Vagina (tissue), 2 donors: ENCODE data around the gene JKAMP. TPM values are rescaled to one million over a fixed set of nuclear protein-coding genes. Genes with fewer than 3 reads are reported as not detected.

Experiments
- DNase-seq, 2 donors: peaks; one replicate each; pipeline ENCODE4 v3.0.0-alpha.2; 2017; ENCODE audit errors: extremely low spot score in 2 of 2
- H3K27ac ChIP-seq: fragments of 200-600 bp; sonication (generic); one replicate; pipeline ENCODE4 v1.5.1; 2019
- H3K27me3 ChIP-seq: fragments of 200-600 bp; sonication (generic); one replicate; pipeline ENCODE4 v1.5.1; 2019
- H3K36me3 ChIP-seq, 2 donors: fragments of 200-600 bp; sonication (generic); one replicate each; pipeline ENCODE4 v1.5.1; 2017 to 2019
- H3K4me1 ChIP-seq: fragments of 200-600 bp; sonication (generic); one replicate; pipeline ENCODE4 v1.5.1; 2019
- H3K4me3 ChIP-seq, 2 donors: fragments of 200-600 bp; sonication (generic); 1 replicate in 1 of 2; 2 replicates in 1 of 2; pipeline ENCODE4 v1.5.1; 2016 to 2019
- H3K9me3 ChIP-seq: fragments of 200-600 bp; sonication (generic); one replicate; pipeline ENCODE4 v1.5.1; 2019
- POLR2A ChIP-seq, 2 donors: fragments of 450-650 bp; IDR thresholded peaks; one replicate each; pipeline ENCODE4 v1.6.1; 2017; ENCODE audit warnings: antibody characterized with exemption in 2 of 2, mild to moderate bottlenecking in 2 of 2, moderate library complexity in 2 of 2
- POLR2AphosphoS5 ChIP-seq, 2 donors: sonication (generic); formaldehyde crosslinking; IDR thresholded peaks; one replicate each; pipeline ENCODE4 v1.9.0; 2017; ENCODE audit warnings: antibody characterized with exemption in 2 of 2, mild to moderate bottlenecking in 2 of 2, low read depth in 1 of 2; ENCODE audit not compliant: insufficient read depth in 1 of 2
- intact Hi-C: fragments of 100-400 bp; cut with DNase I; formaldehyde crosslinking; loops from one replicate; pipeline ENCODE4 v1.15.1; 2023
- total RNA-seq: library from RNA; depleted of rRNA; stranded (reverse); fragments of >200 nt; gene quantifications from one replicate; pipeline ENCODE4 v1.2.3, GENCODE V29; 2016
- TF ChIP-seq, protein P1 (sequence below), 3 experiments: fragments of 450-650 bp in 2 of 3; fragments of 200-600 bp in 1 of 3; sonication (generic) in 1 of 3; IDR thresholded peaks; one replicate each; pipeline ENCODE4 v1.5.1; 2017 to 2019; ENCODE audit warnings: antibody characterized with exemption in 3 of 3, mild to moderate bottlenecking in 2 of 3, moderate library complexity in 2 of 3

Gene JKAMP
- total RNA-seq, 1 donor from 2014 or later: 45.9 TPM

DNA sequence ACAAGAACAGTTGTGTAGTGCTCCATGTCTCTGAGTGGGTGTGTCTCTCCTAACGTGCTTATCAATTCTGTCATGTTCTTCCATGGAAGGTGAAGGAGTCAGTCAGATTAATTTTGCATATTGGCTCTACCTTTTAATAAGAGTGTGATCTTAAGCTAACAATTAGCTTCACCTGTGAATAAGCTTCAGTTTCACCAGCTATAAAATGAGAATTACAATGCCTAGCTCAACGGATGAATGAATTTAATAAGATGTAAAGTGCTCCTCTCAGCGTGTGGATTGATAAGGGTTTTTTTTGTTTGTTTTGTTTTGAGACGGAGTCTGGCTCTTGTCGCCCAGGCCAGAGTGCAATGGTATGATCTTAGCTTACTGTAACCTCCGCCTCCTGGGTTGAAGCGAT is 59.6 kb downstream of the JKAMP start:
- intact Hi-C loops: no loop called here
- TF ChIP-seq POLR2A (IDR thresholded peaks at IDR 0.05) (no peak), POLR2AphosphoS5 (IDR thresholded peaks at IDR 0.05; ENCODE audit: insufficient read depth in 1 of 2, low read depth in 1 of 2) (no peak)
- TF ChIP-seq, protein P1, sequence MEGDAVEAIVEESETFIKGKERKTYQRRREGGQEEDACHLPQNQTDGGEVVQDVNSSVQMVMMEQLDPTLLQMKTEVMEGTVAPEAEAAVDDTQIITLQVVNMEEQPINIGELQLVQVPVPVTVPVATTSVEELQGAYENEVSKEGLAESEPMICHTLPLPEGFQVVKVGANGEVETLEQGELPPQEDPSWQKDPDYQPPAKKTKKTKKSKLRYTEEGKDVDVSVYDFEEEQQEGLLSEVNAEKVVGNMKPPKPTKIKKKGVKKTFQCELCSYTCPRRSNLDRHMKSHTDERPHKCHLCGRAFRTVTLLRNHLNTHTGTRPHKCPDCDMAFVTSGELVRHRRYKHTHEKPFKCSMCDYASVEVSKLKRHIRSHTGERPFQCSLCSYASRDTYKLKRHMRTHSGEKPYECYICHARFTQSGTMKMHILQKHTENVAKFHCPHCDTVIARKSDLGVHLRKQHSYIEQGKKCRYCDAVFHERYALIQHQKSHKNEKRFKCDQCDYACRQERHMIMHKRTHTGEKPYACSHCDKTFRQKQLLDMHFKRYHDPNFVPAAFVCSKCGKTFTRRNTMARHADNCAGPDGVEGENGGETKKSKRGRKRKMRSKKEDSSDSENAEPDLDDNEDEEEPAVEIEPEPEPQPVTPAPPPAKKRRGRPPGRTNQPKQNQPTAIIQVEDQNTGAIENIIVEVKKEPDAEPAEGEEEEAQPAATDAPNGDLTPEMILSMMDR (IDR thresholded peaks at IDR 0.05): no peak

DNA sequence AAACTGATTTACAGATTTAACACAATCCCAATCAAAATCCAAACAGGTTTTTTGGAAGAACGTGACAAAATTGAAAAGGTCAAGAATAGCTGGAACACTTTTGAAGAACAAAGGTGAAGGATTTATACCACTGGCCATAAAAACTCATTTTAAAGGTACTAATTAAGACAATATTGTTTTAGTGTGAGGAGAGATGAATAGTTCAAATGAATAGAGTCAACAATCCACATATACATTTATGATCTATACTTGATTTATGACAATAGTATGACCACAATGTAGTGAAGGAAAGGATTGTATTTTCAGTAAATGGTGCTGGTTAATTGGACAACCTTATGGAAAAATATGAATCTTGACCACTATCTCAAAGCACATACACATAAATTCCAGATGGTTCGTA is 63.0 kb downstream of the JKAMP start:
- no peaks in the 10 kb centered on the region for H3K9me3 ChIP-seq
- DNase-seq: no peak
- TF ChIP-seq, protein P1 (IDR thresholded peaks at IDR 0.05): no peak
- no peak for TF ChIP-seq POLR2A (IDR thresholded peaks at IDR 0.05)
- no peak for TF ChIP-seq POLR2AphosphoS5 (IDR thresholded peaks at IDR 0.05; ENCODE audit: insufficient read depth in 1 of 2, low read depth in 1 of 2)
- no peaks in the 10 kb centered on the region for H3K27me3 ChIP-seq
- H3K4me1 ChIP-seq: no peaks in the 10 kb centered on the region
- no peaks in the 10 kb centered on the region for H3K36me3 ChIP-seq
- intact Hi-C loops: no loop called here
- no peak overlapping the region for H3K4me3 ChIP-seq
- no peak overlapping the region for H3K27ac ChIP-seq

More for the DNA sequence above, 59.6 kb downstream of the JKAMP start:
- Histone ChIP-seq H3K27me3 (no peaks in the 10 kb centered on the region), H3K36me3 (no peaks in the 10 kb centered on the region), H3K9me3 (no peaks in the 10 kb centered on the region), H3K27ac (no peak overlapping the region), H3K4me3 (no peak overlapping the region), H3K4me1 (no peaks in the 10 kb centered on the region)
- DNase-seq: no peak

Other genes with a start within 250 kb of the JKAMP start
- gene GPR135, start 19.1 kb upstream of the JKAMP start, total RNA-seq: 6.4 TPM
- 103 TPM for gene L3HYPDH, start 109 bp upstream of the JKAMP start, total RNA-seq
- not detected for gene CCDC175, start 92.3 kb downstream of the JKAMP start, total RNA-seq